Measurements from ENCODE around the gene TYW3.
A peak's percentile ranks its signal among the peaks of the same experiment; 100 is the strongest.
"Not testable (repeated sequence)": the region's sequence is repeated elsewhere in the genome, so short reads cannot be mapped to it uniquely, and the experiment has no call there.

Gene TYW3

DNA sequence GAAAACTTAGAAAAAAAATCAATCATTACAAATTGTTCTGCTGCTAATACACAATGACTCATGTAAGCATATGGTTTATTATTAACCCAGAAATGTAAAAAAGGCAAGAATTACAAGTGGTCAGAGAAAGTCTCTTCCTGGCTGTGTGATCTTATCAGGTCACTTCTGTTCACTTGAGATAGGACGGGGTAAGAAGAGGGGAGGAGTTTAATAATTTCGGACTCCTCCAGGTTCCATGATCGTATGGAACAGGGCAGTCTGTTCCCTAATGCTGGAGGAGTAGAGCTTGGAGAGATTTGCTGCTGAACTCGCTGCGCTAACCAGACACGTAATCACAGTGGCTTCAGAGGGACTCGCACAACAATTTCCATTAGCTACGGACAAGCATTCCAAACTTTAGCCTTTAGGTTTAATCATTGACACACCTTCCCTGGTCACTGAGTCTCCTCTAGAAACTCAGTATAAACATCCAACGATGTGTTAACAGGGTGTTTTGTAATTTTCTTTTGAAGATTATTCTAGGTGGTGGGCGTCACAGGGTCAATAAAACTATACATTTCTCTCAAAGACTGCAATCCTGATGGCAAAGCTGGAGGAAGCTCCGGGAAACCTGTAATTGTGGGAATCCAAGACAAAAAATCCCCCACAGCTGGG is 1.4 kb upstream of the TYW3 start:
- no peak for DNase-seq (ENCODE audit: low read depth)

DNA sequence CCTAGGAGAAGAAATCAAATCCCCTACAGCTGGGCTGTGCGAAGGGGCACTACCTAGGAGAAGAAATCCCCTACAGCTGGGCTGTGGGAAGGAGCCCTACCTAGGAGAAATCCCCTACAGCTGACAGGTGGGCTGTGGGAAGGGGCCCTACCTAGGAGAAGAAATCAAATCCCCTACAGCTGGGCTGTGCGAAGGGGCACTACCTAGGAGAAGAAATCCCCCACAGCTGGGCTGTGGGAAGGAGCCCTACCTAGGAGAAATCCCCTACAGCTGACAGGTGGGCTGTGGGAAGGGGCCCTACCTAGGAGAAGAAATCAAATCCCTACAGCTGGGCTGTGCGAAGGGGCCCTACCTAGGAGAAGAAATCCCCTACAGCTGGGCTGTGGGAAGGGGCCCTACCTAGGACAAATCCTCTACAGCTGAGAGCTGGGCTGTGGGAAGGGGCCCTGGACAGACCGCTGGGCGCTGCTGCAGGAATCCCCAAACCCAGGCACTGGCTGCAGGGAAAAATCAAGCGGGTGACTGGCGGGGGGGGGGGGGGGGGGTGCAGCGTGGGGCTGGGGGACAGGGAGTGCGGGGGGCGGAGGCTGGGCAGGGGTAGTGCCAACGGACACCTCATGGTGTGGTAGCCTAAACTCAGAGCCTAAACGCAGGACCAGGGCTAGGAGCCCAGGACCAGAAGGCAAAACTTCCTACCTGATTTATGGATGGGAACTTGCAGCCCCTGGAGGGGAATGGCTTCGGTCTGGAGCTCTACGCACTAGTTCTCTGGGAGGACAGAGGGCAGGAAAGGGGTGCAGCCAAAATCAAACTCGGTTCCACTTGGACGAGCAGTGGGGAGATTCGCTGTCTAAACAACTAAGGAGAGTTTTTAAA is 643 bp upstream of the TYW3 start:
- DNase-seq (ENCODE audit: low read depth) = not testable (repeated sequence)

DNA sequence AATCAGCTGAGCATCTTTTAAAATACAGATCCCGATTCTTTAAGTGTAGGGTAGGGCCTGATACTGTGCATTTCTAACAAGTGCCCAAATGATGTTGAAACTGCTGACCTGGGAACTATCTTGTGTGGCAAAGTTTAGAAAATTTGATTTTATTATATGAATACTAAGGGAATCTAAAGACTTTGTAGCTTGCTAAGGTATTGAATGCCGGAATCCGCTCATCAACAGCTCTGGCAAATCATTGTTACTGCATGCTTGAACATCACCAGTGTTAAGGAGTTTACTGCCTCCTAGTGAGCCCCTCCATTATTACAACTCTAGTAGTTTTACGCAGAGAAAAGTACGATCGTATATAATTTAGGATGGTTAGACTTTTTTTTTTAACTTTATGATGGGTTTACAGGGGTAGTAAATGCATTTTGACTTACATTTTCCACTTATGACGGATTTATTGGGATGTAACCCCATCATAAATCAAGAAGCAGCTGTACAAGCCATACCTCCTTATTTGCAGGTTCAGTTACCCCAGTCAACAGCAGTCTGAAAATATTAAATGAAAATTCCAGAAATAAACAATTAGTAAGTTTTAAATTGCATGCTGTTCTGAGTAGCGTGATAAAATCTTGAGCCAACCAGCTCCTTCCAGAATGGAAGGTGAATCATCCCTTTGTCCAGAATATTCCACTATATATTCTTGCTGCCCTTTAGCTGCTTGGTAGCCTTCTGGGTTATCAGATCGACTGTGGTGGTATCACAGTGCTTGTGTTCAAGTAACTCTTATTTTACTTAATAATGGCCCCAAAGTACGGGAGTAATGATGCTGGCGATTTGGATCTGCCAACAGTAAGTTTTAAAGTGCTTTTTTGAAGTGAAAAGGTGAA is 892 bp downstream of the TYW3 start:
- no peak for DNase-seq (ENCODE audit: low read depth)

DNA sequence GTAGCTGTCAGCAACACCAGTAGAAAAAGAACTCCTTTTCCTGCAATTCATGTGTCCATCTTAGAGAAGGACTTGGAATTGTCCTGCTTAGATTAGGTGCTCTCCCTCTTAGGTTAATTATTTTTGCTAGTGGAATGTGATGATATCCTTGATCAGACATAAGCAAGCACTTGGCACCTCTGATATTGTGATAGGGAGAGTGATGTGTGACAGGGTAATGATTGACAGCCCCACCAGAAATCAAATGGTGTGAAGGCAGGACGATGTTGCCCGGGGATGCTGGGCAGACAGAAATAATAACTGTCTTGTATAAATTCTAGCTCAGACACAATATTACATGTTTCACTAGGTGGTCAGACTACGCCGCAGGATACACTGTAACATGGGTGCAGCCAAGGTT is 4.4 kb downstream of the TYW3 start:
- DNase-seq (ENCODE audit: low read depth) = no peak

DNA sequence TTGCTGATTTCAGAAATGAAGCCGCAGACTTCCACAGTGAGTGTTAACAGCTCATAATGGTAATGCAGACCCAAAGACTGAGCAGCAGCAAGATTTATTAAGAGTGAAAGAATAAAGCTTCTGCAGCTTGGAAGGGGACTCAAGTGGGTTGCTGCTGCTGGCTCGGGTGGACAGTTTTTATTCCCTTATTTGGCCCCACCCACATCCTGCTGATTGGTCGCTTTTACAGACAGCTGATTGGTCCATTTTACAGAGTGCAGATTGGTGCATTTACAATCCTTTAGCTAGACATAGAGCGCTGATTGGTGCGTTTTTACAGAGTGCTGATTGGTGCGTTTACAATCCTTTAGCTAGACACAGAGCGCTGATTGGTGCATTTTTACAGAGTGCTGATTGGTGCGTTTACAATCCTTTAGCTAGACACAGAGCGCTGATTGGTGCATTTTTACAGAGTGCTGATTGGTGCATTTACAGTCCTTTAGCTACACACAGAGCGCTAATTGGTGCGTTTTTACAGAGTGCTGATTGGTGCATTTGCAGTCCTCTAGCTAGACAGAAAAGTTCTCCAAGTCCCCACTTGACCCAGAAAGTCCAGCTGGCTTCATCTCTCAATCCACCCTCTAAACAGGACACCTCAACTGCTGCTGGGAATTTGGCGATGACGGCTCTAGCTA is 7.5 kb downstream of the TYW3 start:
- DNase-seq (ENCODE audit: low read depth) = not testable (repeated sequence)

DNA sequence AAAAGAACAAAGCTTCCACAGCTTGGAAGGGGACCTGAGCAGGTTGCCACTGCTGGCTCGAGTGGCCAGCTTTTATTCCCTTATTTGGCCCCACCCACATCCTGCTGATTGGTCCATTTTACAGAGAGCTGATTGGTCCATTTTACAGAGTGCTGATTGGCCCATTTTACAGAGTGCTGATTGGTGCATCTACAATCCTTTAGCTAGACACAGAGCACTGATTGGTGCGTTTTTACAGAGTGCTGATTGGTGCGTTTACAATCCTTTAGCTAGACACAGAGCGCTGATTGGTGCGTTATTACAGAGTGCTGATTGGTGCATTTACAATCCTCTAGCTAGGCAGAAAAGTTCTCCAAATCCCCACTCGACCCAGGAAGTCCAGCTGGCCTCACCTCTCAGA is 12.3 kb downstream of the TYW3 start:
- DNase-seq (ENCODE audit: low read depth) = not testable (repeated sequence)

DNA sequence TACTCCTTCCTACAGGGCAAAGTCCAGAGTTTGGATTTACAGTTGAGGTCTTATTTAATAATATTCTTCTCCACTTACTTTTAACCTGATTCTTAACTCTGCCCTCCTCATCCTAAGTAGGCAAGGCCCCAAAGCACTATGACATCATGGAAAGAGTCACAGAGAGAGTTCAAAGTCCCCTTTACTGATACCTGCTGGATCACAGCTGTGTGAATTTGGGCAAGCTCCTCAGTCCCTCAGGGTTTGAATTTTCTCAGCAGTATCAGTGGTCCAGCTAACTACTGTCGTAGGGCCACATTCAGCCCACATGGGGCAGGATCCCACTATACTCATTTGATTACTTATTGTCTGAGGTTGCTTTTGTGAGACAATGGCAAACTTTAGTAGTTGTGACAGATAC is 16.0 kb downstream of the TYW3 start:
- DNase-seq (ENCODE audit: low read depth) = no peak

DNA sequence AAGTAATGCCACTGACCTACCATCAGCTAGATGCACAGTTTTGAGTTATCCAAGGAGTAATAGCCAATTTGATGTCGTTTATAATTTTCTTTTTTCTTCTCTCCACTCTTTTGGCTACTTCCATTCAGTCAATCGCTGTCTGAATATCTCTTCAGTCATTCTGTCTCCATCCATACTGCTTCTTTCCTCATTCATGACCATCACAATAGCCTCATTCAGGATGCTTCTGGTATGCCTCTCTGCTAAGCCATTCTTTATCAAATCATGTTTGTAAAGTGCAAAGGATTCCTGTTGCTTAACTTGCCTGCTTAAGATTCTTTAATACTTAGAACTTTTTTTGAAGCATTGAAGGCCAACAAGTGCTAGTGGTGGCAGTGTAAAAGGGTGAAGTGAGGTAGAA is 20.2 kb downstream of the TYW3 start:
- DNase-seq (ENCODE audit: low read depth) = no peak

DNA sequence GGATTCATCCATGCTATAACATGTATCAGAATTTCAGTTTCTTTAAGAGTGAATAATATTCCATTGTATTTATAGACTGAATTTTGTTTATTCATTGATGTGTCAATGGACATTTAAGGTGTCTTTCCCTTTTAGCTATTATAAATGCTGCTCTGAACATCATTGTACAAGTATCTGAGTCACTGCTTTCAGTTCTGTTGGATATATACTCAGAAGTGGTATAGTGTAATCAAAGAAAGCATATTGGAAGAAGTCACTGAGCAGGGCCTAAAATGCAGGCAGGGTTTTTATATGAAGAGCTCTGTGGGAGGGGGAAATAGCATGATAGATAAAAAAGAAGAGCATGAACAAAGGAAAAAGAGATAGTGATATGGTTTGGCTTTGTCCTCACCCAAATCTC is 22.5 kb downstream of the TYW3 start:
- DNase-seq (ENCODE audit: low read depth) = no peak

DNA sequence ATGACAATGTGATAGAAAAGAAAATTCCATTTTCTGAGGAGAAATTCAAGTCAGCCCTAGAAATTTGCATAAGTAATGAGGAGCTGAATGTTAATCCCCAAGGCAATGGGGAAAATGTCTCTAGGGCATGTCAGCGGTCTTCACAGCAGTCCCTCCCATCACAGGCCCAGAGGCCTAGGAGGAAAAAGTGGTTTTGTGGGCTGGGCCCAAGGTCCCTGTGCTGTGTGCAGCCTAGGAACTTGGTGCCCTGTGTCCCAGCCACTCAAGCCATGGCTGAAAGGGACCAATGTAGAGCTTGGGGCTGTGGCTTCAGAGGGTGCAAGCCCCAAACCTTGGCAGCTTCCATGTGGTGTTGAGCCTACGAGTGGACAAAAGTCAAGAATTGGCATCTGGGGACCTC is 23.7 kb downstream of the TYW3 start:
- DNase-seq (ENCODE audit: low read depth) = not testable (repeated sequence)

DNA sequence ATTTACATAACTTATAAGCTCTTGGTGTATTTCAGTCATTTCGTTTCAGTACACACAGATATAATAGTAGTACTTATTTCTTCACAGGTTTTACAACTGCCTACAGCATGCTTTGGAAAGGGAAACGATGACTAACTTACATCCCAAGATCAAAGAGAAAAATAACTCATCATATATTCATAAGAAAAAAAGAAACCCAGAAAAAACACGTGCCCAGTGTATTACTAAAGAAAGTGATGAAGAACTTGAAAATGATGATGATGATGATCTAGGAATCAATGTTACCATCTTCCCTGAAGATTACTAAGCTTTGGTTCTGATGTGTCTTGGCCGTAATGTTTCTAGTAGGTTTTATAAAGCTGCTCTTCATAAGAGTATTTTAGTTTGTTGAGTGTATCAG is 30.9 kb downstream of the TYW3 start:
- no peak for DNase-seq (ENCODE audit: low read depth)

DNA sequence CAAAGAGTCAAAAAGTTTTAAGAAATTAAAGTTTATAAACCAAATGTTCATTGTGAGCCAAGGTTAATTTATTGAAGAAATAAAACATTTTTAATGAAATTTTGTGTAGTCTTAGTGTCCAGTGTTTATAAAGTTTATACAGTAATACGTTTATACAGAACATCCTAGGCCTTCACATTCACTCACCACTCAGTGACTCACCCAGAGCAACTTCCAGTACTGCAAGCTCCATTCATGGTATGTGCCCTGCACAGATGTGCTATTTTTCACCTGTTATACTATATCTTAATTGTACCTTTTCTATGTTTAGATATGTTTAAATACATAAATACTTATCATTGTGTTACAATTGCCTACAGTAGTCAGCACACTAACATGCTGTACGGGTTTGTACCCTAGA is 33.6 kb downstream of the TYW3 start:
- no peak for DNase-seq (ENCODE audit: low read depth)

DNA sequence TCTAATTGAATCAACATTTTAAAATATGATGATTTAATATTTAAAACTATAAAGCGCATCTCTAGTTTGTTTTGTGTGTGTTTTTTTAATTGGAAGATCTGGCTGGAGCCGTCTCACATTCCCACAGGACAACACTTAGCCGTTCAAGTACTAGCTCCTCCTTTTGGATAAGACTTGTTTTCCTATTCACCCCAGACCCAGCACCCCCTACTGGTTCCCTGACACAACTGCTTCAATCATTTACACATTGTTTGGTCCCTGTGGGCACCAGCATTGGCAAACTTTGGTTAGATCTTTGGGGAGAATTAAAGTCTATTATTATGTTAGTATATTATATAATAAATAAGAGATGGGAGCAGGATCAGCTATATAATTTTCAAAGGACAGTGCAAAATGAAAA is 34.5 kb downstream of the TYW3 start:
- DNase-seq (ENCODE audit: low read depth) = no peak

DNA sequence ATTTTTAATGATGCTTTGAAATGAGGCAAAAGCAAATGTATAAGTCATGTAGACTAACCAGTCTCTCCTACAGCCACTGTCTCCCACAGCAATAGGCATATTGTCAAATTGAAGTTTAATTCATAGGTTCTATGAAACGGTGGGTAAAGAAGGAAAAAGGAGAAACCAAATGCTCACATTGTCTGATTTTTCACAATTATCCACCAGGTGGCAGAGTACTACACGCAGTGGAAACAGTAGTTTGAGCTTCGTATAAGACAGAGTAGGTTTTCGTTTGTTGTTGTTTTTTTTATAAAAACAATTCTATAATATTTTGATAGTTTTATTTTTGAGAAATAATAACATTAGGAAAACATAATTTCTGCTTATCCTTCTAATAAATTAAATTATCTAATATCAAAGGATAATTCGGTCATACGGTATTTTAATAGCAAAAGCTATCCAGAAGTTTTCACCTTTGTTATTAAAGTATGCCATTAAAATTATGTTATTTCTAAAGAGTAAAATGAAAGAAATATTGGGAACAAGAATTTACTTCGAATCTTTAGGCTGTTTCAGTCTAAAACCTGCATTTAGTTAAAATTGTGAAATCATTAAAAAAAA is 39.1 kb downstream of the TYW3 start:
- peak; percentile 28 for DNase-seq (ENCODE audit: low read depth)

DNA sequence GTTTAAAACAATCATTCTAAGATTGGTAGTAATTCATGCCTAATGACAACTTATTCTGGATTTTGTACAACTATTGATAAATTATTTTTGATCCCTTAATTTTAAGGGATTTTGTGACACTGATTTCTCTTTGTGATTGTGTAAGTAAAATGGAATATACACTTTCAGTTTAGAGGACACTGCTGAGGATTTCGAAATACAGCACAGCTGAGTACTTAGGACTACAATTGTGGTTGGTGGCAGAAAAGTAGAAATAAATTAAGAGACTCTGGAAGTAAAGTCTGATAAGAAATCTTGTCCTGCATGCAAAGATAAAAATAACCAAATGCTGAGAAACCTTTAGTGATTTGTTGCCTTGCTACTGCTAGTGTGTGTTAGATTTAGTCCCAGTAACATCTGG is 40.0 kb downstream of the TYW3 start:
- DNase-seq (ENCODE audit: low read depth) = no peak

DNA sequence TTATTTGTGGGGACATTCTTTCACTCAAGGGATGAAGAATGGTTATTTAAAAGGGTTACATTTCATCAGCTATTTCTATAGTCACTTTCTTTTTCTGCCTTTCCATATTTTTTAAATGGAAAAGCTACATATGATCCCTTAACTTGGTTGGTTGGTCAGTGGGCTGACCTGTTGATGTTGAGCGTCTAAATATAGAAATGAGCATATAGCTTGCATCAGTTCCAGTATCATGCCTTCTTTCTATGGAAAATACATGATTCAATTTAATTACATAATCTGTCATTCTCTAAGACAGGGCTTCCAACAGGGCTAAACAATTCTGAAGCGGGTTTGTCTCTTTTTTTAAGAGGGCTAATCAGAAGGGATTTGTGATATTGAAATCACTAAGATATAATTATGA is 40.6 kb downstream of the TYW3 start:
- DNase-seq (ENCODE audit: low read depth) = no peak

DNA sequence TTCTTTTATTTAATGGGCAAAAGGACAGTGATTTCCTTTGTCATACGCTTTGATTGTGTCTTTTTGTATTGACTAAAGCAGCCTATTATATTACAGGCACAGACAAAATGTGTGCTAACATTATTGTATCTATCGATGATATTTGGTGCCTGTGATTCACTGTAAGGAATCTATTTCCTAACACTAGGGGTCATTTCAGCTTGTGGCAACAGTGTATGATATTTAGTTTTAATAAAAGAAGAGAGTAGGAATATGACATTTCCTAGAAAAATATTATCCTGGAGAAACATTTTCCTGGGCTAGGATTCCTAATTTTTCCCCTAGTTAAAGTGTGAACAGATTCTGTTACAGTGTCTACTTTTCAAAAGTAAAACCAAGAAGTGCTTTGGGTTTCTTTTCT is 42.8 kb downstream of the TYW3 start:
- DNase-seq (ENCODE audit: low read depth) = no peak

DNA sequence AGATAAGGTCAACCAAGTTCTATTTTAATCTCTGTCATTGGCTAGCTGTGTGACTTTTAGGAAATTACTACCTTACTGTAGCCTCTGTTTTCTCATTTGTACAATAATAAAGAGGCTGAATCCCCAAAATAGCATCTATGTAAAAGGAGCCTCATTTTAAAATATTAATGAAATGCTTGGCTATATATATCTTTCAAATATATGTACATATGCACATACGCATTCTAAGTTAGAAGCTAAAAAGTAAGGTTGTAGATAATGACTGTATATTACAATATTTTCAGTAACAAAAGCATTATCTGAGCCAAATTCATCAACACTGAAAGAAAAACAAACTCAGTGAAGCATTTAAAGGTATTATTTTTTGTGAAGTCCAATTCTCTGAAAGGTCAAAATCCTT is 44.6 kb downstream of the TYW3 start:
- no peak for DNase-seq (ENCODE audit: low read depth)

DNA sequence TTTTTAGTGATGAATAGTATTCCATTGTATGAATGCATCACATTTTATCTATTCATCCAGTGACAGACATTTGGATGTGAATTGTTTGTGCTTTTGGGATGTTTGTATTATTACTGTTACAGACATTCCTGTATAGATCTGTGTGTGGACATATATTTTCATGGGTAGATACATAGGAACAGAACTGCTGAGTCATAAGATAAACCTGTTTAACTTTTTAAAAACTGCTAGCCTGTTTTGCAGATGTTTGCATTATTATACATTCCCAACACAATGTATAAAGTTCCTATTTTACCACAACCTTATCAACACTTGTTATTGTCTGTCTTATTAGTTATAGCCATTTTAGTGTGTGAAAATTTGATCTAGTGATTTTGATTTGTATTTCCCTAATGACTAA is 46.8 kb downstream of the TYW3 start:
- no peak for DNase-seq (ENCODE audit: low read depth)

DNA sequence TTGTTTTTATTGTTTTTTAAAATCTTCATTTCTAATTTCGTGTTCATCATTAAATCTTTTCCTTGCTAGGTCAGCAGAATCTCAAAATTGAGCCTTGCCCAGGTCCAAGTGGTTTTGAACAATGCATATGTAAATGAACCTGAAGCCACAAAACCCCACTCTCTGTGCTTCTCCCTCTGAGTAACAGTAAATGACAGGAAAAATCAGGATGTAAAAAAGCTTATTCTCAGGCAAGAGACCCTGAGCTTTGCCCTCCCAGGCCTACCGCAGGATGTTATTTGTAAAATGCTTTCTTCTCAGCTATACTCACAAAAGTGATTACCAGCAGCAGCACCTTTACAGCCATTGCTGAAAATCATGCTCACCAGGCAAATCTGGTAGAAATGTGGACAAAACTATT is 47.6 kb downstream of the TYW3 start:
- no peak for DNase-seq (ENCODE audit: low read depth)

DNA sequence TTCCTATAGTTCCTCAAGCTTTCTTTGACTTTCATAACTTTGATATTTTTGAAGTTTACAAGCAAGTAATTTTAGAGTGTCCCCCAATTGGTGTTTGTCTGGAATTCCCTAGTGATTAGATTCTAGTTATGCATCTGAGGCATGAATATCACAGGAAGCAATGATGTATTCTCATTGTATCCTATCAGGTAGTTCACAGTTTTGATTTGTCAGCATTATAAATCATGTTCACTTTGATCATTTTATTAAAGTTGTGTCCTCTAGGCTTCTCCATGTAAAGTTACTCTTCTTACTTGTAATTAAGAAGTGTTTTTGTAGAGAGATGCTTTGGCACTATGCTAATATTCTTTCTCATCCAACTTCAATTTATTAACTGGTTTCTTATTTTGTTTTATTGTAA is 53.0 kb downstream of the TYW3 start:
- DNase-seq (ENCODE audit: low read depth) = no peak

DNA sequence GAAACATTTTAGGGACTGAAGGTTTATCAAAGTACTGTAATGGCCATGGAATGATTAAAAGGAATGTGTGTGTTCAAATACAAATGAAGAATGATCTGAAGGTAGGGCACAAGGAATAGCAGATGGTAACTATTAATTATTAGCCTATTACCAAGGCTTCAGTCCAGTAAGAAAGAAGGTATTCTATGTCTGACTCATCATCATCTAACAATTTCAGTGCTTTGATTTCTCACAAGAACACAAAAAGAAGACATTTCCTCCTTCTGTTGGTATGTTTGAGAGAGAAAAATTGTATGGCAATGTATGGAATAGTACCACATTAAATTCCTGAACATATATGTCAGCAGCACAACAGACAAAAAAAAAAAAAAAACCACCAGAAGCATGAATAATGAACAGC is 57.5 kb downstream of the TYW3 start:
- DNase-seq (ENCODE audit: low read depth) = no peak

All from non-pigmented ciliary epithelial cell (primary cell).